ENCODE measurements around the gene GRIK1.

GRCh38 chr21:29737186-29737585 is 202.6 kb downstream of the GRIK1 start:
- TF ChIP-seq EZH2 (IDR thresholded peaks at IDR 0.05; ENCODE audit: insufficient read depth, poor library complexity, severe bottlenecking) (no peak), EZH2phosphoT487 (IDR thresholded peaks at IDR 0.05; ENCODE audit: insufficient read depth, low read depth) (no peak)
